Vagina (tissue), 2 donors: Measurements from ENCODE around the gene TP73. TPM values are rescaled to one million over a fixed set of nuclear protein-coding genes. Genes with fewer than 3 reads are reported as not detected.

Experiments
- DNase-seq, 2 donors: peaks; one replicate each; pipeline ENCODE4 v3.0.0-alpha.2; 2017; ENCODE audit errors: extremely low spot score in 2 of 2
- H3K27ac ChIP-seq: fragments of 200-600 bp; sonication (generic); one replicate; pipeline ENCODE4 v1.5.1; 2019
- H3K27me3 ChIP-seq: fragments of 200-600 bp; sonication (generic); one replicate; pipeline ENCODE4 v1.5.1; 2019
- H3K36me3 ChIP-seq, 2 donors: fragments of 200-600 bp; sonication (generic); one replicate each; pipeline ENCODE4 v1.5.1; 2017 to 2019
- H3K4me1 ChIP-seq: fragments of 200-600 bp; sonication (generic); one replicate; pipeline ENCODE4 v1.5.1; 2019
- H3K4me3 ChIP-seq, 2 donors: fragments of 200-600 bp; sonication (generic); 1 replicate in 1 of 2; 2 replicates in 1 of 2; pipeline ENCODE4 v1.5.1; 2016 to 2019
- H3K9me3 ChIP-seq: fragments of 200-600 bp; sonication (generic); one replicate; pipeline ENCODE4 v1.5.1; 2019
- CTCF ChIP-seq, 3 experiments: fragments of 450-650 bp in 2 of 3; fragments of 200-600 bp in 1 of 3; sonication (generic) in 1 of 3; IDR thresholded peaks; one replicate each; pipeline ENCODE4 v1.5.1; 2017 to 2019; ENCODE audit warnings: antibody characterized with exemption in 3 of 3, mild to moderate bottlenecking in 2 of 3, moderate library complexity in 2 of 3
- POLR2A ChIP-seq, 2 donors: fragments of 450-650 bp; IDR thresholded peaks; one replicate each; pipeline ENCODE4 v1.6.1; 2017; ENCODE audit warnings: antibody characterized with exemption in 2 of 2, mild to moderate bottlenecking in 2 of 2, moderate library complexity in 2 of 2
- POLR2AphosphoS5 ChIP-seq, 2 donors: sonication (generic); formaldehyde crosslinking; IDR thresholded peaks; one replicate each; pipeline ENCODE4 v1.9.0; 2017; ENCODE audit warnings: antibody characterized with exemption in 2 of 2, mild to moderate bottlenecking in 2 of 2, low read depth in 1 of 2; ENCODE audit not compliant: insufficient read depth in 1 of 2
- intact Hi-C: fragments of 100-400 bp; cut with DNase I; formaldehyde crosslinking; loops from one replicate; pipeline ENCODE4 v1.15.1; 2023
- total RNA-seq: library from RNA; depleted of rRNA; stranded (reverse); fragments of >200 nt; gene quantifications from one replicate; pipeline ENCODE4 v1.2.3, GENCODE V29; 2016

TP73 gene
- total RNA-seq, 1 donor from 2014 or later = 8.1 TPM

- intact Hi-C loops = no loop called here
- no peaks in the 10 kb centered on the region for H3K4me1 ChIP-seq
- H3K4me3 ChIP-seq = no peak overlapping the region
- no peak overlapping the region for H3K27ac ChIP-seq
- no peaks in the 10 kb centered on the region for H3K27me3 ChIP-seq
- DNase-seq = no peak
- no peak for TF ChIP-seq CTCF (IDR thresholded peaks at IDR 0.05)
- TF ChIP-seq POLR2AphosphoS5 (IDR thresholded peaks at IDR 0.05; ENCODE audit: insufficient read depth in 1 of 2, low read depth in 1 of 2) = no peak
- TF ChIP-seq POLR2A (IDR thresholded peaks at IDR 0.05) = no peak
- peaks cover 0 to 76% of the 10 kb centered on the region in 2 donors for H3K36me3 ChIP-seq
- no peaks in the 10 kb centered on the region for H3K9me3 ChIP-seq
Measured at GRCh38 chr1:3634059-3634800, 18.1 kb upstream of the TP73 start.

GRCh38 chr1:3636080-3636479 is 16.2 kb upstream of the TP73 start:
- H3K27me3 ChIP-seq = no peaks in the 10 kb centered on the region
- DNase-seq = no peak
- intact Hi-C loops = no loop called here
- no peaks in the 10 kb centered on the region for H3K4me1 ChIP-seq
- H3K4me3 ChIP-seq = no peak overlapping the region
- peaks cover 0 to 64% of the 10 kb centered on the region in 2 donors for H3K36me3 ChIP-seq
- no peak overlapping the region for H3K27ac ChIP-seq
- no peaks in the 10 kb centered on the region for H3K9me3 ChIP-seq
- TF ChIP-seq POLR2AphosphoS5 (IDR thresholded peaks at IDR 0.05; ENCODE audit: insufficient read depth in 1 of 2, low read depth in 1 of 2) (no peak), POLR2A (IDR thresholded peaks at IDR 0.05) (no peak), CTCF (IDR thresholded peaks at IDR 0.05) (no peak)

GRCh38 chr1:3636531-3636930 is 15.8 kb upstream of the TP73 start:
- no peak for DNase-seq
- H3K9me3 ChIP-seq = no peaks in the 10 kb centered on the region
- no peaks in the 10 kb centered on the region for H3K27me3 ChIP-seq
- intact Hi-C loops = no loop called here
- no peaks in the 10 kb centered on the region for H3K4me1 ChIP-seq
- no peak overlapping the region for H3K27ac ChIP-seq
- TF ChIP-seq POLR2A (IDR thresholded peaks at IDR 0.05) (no peak), POLR2AphosphoS5 (IDR thresholded peaks at IDR 0.05; ENCODE audit: insufficient read depth in 1 of 2, low read depth in 1 of 2) (no peak), CTCF (IDR thresholded peaks at IDR 0.05) (no peak)
- H3K4me3 ChIP-seq = no peak overlapping the region
- peaks cover 0 to 64% of the 10 kb centered on the region in 2 donors for H3K36me3 ChIP-seq

GRCh38 chr1:3638027-3638426 is 14.3 kb upstream of the TP73 start:
- H3K27me3 ChIP-seq = no peaks in the 10 kb centered on the region
- no peaks in the 10 kb centered on the region for H3K4me1 ChIP-seq
- intact Hi-C loops = no loop called here
- TF ChIP-seq POLR2AphosphoS5 (IDR thresholded peaks at IDR 0.05; ENCODE audit: insufficient read depth in 1 of 2, low read depth in 1 of 2) (no peak), CTCF (IDR thresholded peaks at IDR 0.05) (no peak)
- no peak overlapping the region for H3K4me3 ChIP-seq
- no peak overlapping the region for H3K27ac ChIP-seq
- peaks cover 0 to 56% of the 10 kb centered on the region in 2 donors for H3K36me3 ChIP-seq
- H3K9me3 ChIP-seq = no peaks in the 10 kb centered on the region
- DNase-seq = no peak

- TF ChIP-seq POLR2A (IDR thresholded peaks at IDR 0.05) (no peak), POLR2AphosphoS5 (IDR thresholded peaks at IDR 0.05; ENCODE audit: insufficient read depth in 1 of 2, low read depth in 1 of 2) (no peak), CTCF (IDR thresholded peaks at IDR 0.05) (no peak)
- DNase-seq = no peak
- intact Hi-C loops = no loop called here
- H3K4me3 ChIP-seq = no peak overlapping the region
- H3K27ac ChIP-seq = no peak overlapping the region
- peaks cover 0 to 50% of the 10 kb centered on the region in 2 donors for H3K36me3 ChIP-seq
- no peaks in the 10 kb centered on the region for H3K4me1 ChIP-seq
- H3K9me3 ChIP-seq = no peaks in the 10 kb centered on the region
- H3K27me3 ChIP-seq = no peaks in the 10 kb centered on the region
Measured at GRCh38 chr1:3638676-3639075, 13.6 kb upstream of the TP73 start.
